GM10266 (cell line): ENCODE measurements around the gene BABAM2.
"Not testable (repeated sequence)": the region's sequence is repeated elsewhere in the genome, so short reads cannot be mapped to it uniquely, and the experiment has no call there.

Source experiments
- DNase-seq: peaks from one replicate; pipeline ENCODE4 v3.0.0; 2012; ENCODE audit errors: extremely low spot score
- TF ChIP-seq, protein P1 (sequence below): IDR thresholded peaks from 2 replicates; pipeline ENCODE4 v1.5.1; 2012; ENCODE audit warnings: mild to moderate bottlenecking, low read depth; ENCODE audit not compliant: control insufficient read depth, insufficient read depth; ENCODE audit errors: missing control alignments

BABAM2 gene

GRCh38 chr2:27854229-27854862 is 36.2 kb upstream of the BABAM2 start:
- no peak for DNase-seq
- TF ChIP-seq, protein P1, sequence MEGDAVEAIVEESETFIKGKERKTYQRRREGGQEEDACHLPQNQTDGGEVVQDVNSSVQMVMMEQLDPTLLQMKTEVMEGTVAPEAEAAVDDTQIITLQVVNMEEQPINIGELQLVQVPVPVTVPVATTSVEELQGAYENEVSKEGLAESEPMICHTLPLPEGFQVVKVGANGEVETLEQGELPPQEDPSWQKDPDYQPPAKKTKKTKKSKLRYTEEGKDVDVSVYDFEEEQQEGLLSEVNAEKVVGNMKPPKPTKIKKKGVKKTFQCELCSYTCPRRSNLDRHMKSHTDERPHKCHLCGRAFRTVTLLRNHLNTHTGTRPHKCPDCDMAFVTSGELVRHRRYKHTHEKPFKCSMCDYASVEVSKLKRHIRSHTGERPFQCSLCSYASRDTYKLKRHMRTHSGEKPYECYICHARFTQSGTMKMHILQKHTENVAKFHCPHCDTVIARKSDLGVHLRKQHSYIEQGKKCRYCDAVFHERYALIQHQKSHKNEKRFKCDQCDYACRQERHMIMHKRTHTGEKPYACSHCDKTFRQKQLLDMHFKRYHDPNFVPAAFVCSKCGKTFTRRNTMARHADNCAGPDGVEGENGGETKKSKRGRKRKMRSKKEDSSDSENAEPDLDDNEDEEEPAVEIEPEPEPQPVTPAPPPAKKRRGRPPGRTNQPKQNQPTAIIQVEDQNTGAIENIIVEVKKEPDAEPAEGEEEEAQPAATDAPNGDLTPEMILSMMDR: no peak

GRCh38 chr2:27855476-27855875 is 35.1 kb upstream of the BABAM2 start:
- no peak for DNase-seq
- TF ChIP-seq, protein P1: no peak

GRCh38 chr2:27856386-27856785 is 34.1 kb upstream of the BABAM2 start:
- TF ChIP-seq, protein P1: no peak
- no peak for DNase-seq

- no peak for DNase-seq
- TF ChIP-seq, protein P1: no peak
Measured at GRCh38 chr2:27856956-27857355, 33.6 kb upstream of the BABAM2 start.

- no peak for DNase-seq
- TF ChIP-seq, protein P1: no peak
Measured at GRCh38 chr2:27857417-27858172, 32.9 kb upstream of the BABAM2 start.

- TF ChIP-seq, protein P1: no peak
- no peak for DNase-seq
Measured at GRCh38 chr2:27860111-27860510, 30.4 kb upstream of the BABAM2 start.

DNA sequence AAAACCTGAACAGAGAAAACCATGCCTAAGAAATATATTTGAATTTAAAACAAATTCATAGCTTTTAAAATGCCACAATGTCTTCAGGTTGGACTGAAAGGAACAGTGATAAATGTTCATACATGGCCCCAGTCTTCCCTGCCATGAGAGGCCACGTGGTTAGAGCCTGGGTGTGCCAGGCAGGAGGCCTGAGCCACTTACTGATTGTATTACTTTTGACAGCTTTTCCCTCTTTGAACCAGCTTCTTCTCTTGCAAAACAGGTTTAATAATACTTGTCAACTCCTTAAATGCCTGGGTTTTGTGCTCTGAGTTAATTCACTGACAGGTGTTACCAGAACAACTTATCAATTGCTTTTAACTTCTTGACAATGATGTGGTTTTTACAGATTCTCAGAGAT is 27.4 kb upstream of the BABAM2 start:
- no peak for DNase-seq
- TF ChIP-seq, protein P1: no peak

DNA sequence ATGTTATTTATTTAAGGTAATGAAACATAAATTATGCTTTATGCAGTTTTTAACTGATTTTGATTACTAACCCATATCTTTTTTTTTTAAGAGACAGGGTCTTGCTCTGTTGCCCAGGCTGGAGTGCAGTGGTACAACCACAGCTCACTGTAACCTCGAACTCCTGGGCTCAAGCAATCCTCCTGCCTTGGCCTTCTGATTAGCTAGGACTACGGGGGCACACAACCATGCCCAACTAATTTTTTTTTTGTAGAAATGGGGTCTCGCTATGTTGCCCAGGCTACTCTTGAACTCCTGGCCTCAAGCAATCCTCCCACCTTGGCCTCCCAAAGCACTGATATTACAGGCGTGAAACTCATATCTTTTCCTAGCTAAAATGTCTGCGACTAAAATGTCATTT is 26.6 kb upstream of the BABAM2 start:
- not testable (repeated sequence) for DNase-seq
